ENCODE data around the gene PLA2G4B. TPM values are rescaled to one million over a fixed set of nuclear protein-coding genes. Genes with fewer than 3 reads are reported as not detected.

PLA2G4B gene
- total RNA-seq, 6 experiments from 2014 or later, result 1.6 to 3.0 (median 2.7) TPM

DNA sequence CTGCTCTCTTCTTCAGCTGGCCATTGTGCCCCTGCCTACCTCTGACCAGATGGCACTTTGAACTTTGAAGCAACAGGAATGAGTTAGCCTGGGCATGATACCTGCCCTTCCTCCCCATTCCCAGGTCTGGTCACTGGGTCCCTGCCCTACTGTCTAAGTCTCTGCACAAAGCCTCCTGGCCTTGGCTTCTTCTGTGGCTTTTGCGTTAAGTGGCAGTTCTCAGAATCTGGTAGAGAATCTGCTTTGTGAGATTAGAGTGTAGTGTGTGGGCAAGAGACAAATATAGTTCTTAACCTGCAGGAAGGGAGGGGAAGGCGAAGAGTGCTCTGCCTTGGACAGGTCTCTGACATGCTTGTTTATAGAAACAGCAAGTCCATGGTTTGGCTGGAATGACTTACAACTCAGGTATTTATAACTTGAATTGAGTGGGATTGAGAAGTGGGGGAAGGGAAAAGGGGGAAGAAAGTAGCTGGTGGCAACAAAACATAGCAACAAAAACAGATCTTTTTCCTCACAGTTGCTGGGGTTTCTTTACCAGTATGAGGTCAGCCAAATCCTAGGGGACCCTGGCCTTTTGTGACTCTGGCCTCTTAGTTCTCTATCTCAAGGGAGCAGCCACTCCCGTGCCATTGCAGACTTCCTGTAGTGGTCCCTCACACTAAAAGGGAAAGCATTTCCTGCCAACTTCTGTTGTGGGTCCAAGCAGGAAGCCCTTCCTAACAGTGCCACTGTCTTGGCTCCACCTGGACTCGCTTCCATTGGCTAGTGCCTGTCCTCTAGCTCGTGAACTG, 47.7 kb upstream of the PLA2G4B start:
- Mint-ChIP-seq H3K27ac (peak overlapping the region; percentile 91), H3K4me3 (peak overlapping the region; percentile 73), H3K27me3 (ENCODE audit: insufficient read depth) (no peaks in the 10 kb centered on the region; the same call in 1 of the 2 replicates), H3K4me1 (ENCODE audit: low read depth) (peaks cover 77% of the 10 kb centered on the region), H3K36me3 (ENCODE audit: low read depth) (peaks cover 4% of the 10 kb centered on the region; the same call in 1 of the 2 replicates), H3K9me3 (no peaks in the 10 kb centered on the region)
- TF ChIP-seq, protein P1, sequence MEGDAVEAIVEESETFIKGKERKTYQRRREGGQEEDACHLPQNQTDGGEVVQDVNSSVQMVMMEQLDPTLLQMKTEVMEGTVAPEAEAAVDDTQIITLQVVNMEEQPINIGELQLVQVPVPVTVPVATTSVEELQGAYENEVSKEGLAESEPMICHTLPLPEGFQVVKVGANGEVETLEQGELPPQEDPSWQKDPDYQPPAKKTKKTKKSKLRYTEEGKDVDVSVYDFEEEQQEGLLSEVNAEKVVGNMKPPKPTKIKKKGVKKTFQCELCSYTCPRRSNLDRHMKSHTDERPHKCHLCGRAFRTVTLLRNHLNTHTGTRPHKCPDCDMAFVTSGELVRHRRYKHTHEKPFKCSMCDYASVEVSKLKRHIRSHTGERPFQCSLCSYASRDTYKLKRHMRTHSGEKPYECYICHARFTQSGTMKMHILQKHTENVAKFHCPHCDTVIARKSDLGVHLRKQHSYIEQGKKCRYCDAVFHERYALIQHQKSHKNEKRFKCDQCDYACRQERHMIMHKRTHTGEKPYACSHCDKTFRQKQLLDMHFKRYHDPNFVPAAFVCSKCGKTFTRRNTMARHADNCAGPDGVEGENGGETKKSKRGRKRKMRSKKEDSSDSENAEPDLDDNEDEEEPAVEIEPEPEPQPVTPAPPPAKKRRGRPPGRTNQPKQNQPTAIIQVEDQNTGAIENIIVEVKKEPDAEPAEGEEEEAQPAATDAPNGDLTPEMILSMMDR (IDR thresholded peaks at IDR 0.05), result no peak
- peak; percentile 84 for DNase-seq

DNA sequence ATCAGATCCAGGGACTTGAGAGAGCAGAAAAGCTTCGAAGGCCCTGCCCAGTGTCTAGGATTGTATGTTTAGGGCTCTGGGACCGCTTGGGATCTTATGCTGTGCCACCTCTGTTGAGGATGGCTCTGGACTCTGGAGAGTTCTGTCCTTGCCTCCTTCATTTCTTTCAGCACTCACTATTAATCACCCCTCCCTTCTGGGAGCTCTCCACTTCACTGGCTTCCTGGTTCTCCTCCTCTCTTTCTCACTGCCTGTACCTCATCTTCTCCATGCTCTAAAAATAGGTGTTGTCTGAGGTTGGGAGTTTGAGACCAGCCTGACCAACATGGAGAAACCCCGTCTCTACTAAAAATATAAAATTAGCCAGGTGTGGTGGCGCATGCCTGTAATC, 47.1 kb upstream of the PLA2G4B start:
- no peak for DNase-seq
- H3K27me3 Mint-ChIP-seq (ENCODE audit: insufficient read depth), result no peaks in the 10 kb centered on the region; the same call in 1 of the 2 replicates
- no peaks in the 10 kb centered on the region for H3K9me3 Mint-ChIP-seq
- TF ChIP-seq, protein P1 (IDR thresholded peaks at IDR 0.05), result no peak
- peak overlapping the region; percentile 91 for H3K27ac Mint-ChIP-seq
- H3K36me3 Mint-ChIP-seq (ENCODE audit: low read depth), result peaks cover 4% of the 10 kb centered on the region; the same call in 1 of the 2 replicates
- H3K4me1 Mint-ChIP-seq (ENCODE audit: low read depth), result peaks cover 83% of the 10 kb centered on the region
- H3K4me3 Mint-ChIP-seq, result peak overlapping the region; percentile 73

DNA sequence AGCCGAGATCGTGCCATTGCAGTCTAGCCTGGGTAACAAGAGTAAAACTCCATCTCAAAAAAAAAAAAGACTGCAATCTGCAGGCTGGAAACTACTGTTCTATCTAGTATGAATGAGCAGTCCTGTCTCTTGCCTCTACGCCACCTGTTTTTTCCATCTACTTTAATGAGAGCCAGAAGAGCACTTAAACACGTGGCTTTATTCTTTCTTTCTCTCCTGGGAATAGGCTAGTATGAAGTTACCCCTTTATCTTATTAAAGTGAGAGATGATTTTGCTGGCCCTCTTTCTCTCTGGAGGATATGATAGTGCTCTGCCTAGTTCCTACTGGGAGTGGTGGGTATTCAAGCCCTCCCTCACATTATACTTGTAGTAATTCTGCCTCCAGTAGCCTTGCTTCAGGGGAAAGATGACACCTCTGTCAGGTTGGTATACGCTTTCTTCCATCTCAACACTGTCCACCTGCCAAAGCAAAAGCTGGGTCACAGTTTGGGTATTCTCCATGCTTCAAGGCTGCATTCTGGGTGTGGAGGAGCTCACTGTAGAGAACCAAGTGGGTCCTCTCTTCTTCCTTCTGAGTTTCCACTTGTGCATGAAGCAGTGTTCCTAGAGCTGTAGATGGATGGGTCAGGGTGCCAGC, 46.5 kb upstream of the PLA2G4B start:
- Mint-ChIP-seq H3K4me3 (peak overlapping the region; percentile 73), H3K4me1 (ENCODE audit: low read depth) (peaks cover 89% of the 10 kb centered on the region), H3K9me3 (no peaks in the 10 kb centered on the region), H3K27me3 (ENCODE audit: insufficient read depth) (no peaks in the 10 kb centered on the region; the same call in 1 of the 2 replicates), H3K27ac (peak overlapping the region; percentile 91), H3K36me3 (ENCODE audit: low read depth) (peaks cover 4% of the 10 kb centered on the region; the same call in 1 of the 2 replicates)
- DNase-seq, result no peak
- TF ChIP-seq, protein P1 (IDR thresholded peaks at IDR 0.05), result no peak

DNA sequence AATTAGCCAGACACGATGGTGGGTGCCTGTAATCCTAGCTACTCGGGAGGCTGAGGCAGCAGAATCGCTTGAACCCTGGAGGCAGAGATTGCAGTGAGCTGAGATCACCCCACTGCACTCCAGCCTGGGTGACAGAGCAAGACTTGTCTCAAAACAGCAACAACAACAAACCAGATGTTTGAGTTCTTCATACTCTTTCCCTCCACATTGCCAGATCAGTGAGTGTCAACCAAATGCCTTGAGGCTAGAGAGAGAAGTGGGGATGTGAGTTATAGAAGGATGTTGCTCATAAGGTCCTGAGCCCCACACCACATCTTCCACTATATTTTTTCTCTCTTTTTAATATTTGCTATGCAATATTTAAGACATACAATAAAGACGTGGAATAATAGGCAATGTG, 44.6 kb upstream of the PLA2G4B start:
- peaks cover 93% of the 10 kb centered on the region for H3K4me1 Mint-ChIP-seq (ENCODE audit: low read depth)
- TF ChIP-seq, protein P1 (IDR thresholded peaks at IDR 0.05), result no peak
- no peaks in the 10 kb centered on the region; the same call in 1 of the 2 replicates for H3K27me3 Mint-ChIP-seq (ENCODE audit: insufficient read depth)
- DNase-seq, result peak; percentile 90
- no peaks in the 10 kb centered on the region for H3K9me3 Mint-ChIP-seq
- peak overlapping the region; percentile 95 for H3K27ac Mint-ChIP-seq
- H3K4me3 Mint-ChIP-seq, result peak overlapping the region; percentile 74
- peaks cover 4% of the 10 kb centered on the region; the same call in 1 of the 2 replicates for H3K36me3 Mint-ChIP-seq (ENCODE audit: low read depth)

DNA sequence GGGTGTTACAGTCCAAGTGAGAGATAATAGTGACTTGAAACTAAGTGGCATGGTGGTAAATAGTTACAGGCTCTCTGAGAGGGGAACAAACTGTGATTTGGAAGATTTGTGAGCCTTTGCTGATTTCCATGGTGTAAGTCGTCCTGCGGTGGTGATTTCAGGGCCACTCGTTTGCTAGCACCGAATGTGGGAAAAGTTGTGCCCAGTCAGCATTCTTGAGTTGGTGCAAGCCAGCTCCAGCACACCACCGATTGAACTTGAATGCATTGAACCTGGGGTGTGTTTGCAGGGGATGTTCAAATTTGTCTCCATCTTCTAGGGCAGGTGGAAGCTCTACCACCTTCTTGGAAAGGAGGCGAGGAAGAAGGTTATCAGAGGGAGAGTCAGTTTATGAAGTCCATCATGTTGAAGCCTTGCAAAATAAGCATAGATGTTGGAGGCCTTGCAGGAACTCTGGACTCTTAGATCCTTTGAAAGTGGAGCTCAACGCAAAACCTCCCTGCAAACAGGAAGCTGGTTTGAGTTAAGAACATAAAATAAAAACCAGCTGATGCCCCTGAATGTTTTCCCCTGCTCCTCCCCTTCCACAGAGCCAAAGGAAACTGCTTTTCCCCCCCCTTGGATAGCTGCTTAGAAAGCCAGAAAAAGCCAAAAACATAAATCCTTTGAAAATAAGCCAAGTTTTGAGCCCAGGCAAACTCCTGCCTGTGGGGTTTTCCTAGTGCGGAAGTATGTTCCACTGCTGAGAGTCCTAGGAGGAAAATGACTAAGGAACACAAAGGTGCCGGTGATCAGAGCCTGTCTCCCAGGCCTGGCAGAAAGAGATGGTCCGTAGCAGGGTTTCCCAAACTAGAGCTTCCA, 42.4 kb upstream of the PLA2G4B start:
- TF ChIP-seq, protein P1 (IDR thresholded peaks at IDR 0.05), result no peak
- Mint-ChIP-seq H3K36me3 (ENCODE audit: low read depth) (peaks cover 23% of the 10 kb centered on the region; the same call in 1 of the 2 replicates), H3K27me3 (ENCODE audit: insufficient read depth) (no peaks in the 10 kb centered on the region; the same call in 1 of the 2 replicates), H3K4me3 (peak overlapping the region; percentile 73), H3K27ac (peak overlapping the region; percentile 94), H3K4me1 (ENCODE audit: low read depth) (peaks cover 84% of the 10 kb centered on the region), H3K9me3 (no peaks in the 10 kb centered on the region)
- DNase-seq, result peak; percentile 64
